Right atrium auricular region (tissue), 2 donors: ENCODE measurements around the gene KIAA1217. TPM values are rescaled to one million over a fixed set of nuclear protein-coding genes. Genes with fewer than 3 reads are reported as not detected.

Source experiments
- DNase-seq: peaks from one replicate; pipeline ENCODE4 v3.0.0-alpha.2; 2019; ENCODE audit warnings: low spot score
- H3K27ac ChIP-seq, 2 donors: fragments of 200-600 bp; sonication (generic); 1 replicate in 1 of 2; 2 replicates in 1 of 2; pipeline ENCODE4 v1.5.1; 2016 to 2019
- H3K27me3 ChIP-seq, 2 donors: fragments of 200-600 bp; sonication (generic); one replicate each; pipeline versions ENCODE4 v1.5.1 to v1.6.0; 2017 to 2019
- H3K36me3 ChIP-seq: fragments of 200-600 bp; sonication (generic); one replicate; pipeline ENCODE4 v1.5.1; 2016
- H3K4me1 ChIP-seq, 2 donors: fragments of 200-600 bp; sonication (generic); one replicate each; pipeline versions ENCODE4 v1.5.1 to v1.6.0; 2017 to 2019
- H3K4me3 ChIP-seq, 2 donors: fragments of 200-600 bp; sonication (generic); 1 replicate in 1 of 2; 2 replicates in 1 of 2; pipeline ENCODE4 v1.5.1; 2017 to 2019; ENCODE audit warnings: mild to moderate bottlenecking in 1 of 2, moderate library complexity in 1 of 2
- H3K9me3 ChIP-seq, 2 donors: fragments of 200-600 bp; sonication (generic); one replicate each; pipeline ENCODE4 v1.5.1; 2019
- CTCF ChIP-seq, 2 donors: fragments of 200-600 bp; sonication (generic); IDR thresholded peaks; one replicate each; pipeline ENCODE4 v1.5.1; 2019; ENCODE audit warnings: antibody characterized with exemption in 2 of 2
- total RNA-seq, 2 donors: library from RNA; depleted of rRNA; stranded (reverse); fragments of >200 nt; gene quantifications; one replicate each; pipeline ENCODE4 v1.1.0, GENCODE V29; 2016

KIAA1217 gene
- total RNA-seq, 2 donors from 2014 or later: 24.0 to 33.3 TPM

- DNase-seq: no peak
- Histone ChIP-seq H3K27me3 (no peaks in the 10 kb centered on the region), H3K4me3 (no peak overlapping the region), H3K27ac (peak overlapping the region in 1 of 2 donors; percentile 4), H3K36me3 (no peaks in the 10 kb centered on the region), H3K9me3 (no peaks in the 10 kb centered on the region), H3K4me1 (peaks cover 0 to 31% of the 10 kb centered on the region in 2 donors)
- no peak for TF ChIP-seq CTCF (IDR thresholded peaks at IDR 0.05)
These were observed 244.5 kb downstream of the KIAA1217 start for GRCh38 chr10:24453404-24453830.

GRCh38 chr10:24453973-24454372 lies 245.0 kb downstream of the KIAA1217 start:
- Histone ChIP-seq H3K27ac (no peak overlapping the region), H3K4me3 (no peak overlapping the region), H3K36me3 (no peaks in the 10 kb centered on the region), H3K27me3 (no peaks in the 10 kb centered on the region), H3K4me1 (peaks cover 0 to 25% of the 10 kb centered on the region in 2 donors), H3K9me3 (no peaks in the 10 kb centered on the region)
- no peak for TF ChIP-seq CTCF (IDR thresholded peaks at IDR 0.05)
- no peak for DNase-seq

GRCh38 chr10:24455447-24455846 lies 246.5 kb downstream of the KIAA1217 start:
- DNase-seq: no peak
- peaks cover 0 to 11% of the 10 kb centered on the region in 2 donors for H3K4me1 ChIP-seq
- H3K27me3 ChIP-seq: no peaks in the 10 kb centered on the region
- H3K36me3 ChIP-seq: no peaks in the 10 kb centered on the region
- H3K27ac ChIP-seq: no peak overlapping the region
- no peaks in the 10 kb centered on the region for H3K9me3 ChIP-seq
- H3K4me3 ChIP-seq: no peak overlapping the region
- no peak for TF ChIP-seq CTCF (IDR thresholded peaks at IDR 0.05)

GRCh38 chr10:24456322-24456721 lies 247.4 kb downstream of the KIAA1217 start:
- Histone ChIP-seq H3K36me3 (no peaks in the 10 kb centered on the region), H3K4me3 (no peak overlapping the region), H3K27me3 (no peaks in the 10 kb centered on the region), H3K4me1 (peaks cover 0 to 11% of the 10 kb centered on the region in 2 donors), H3K27ac (no peak overlapping the region), H3K9me3 (no peaks in the 10 kb centered on the region)
- TF ChIP-seq CTCF (IDR thresholded peaks at IDR 0.05): no peak
- no peak for DNase-seq

- Histone ChIP-seq H3K9me3 (no peaks in the 10 kb centered on the region), H3K27ac (no peak overlapping the region), H3K4me1 (peaks cover 0 to 18% of the 10 kb centered on the region in 2 donors), H3K4me3 (no peak overlapping the region), H3K27me3 (no peaks in the 10 kb centered on the region), H3K36me3 (no peaks in the 10 kb centered on the region)
- DNase-seq: no peak
- TF ChIP-seq CTCF (IDR thresholded peaks at IDR 0.05): no peak
These were observed 248.9 kb downstream of the KIAA1217 start for GRCh38 chr10:24457661-24458318.

GRCh38 chr10:24459836-24460235 lies 250.9 kb downstream of the KIAA1217 start:
- Histone ChIP-seq H3K36me3 (no peaks in the 10 kb centered on the region), H3K27me3 (no peaks in the 10 kb centered on the region), H3K4me1 (peaks cover 0 to 39% of the 10 kb centered on the region in 2 donors), H3K27ac (no peak overlapping the region), H3K4me3 (no peak overlapping the region), H3K9me3 (no peaks in the 10 kb centered on the region)
- no peak for TF ChIP-seq CTCF (IDR thresholded peaks at IDR 0.05)
- no peak for DNase-seq
